GM23248 (cell line): Measurements from ENCODE around the gene SEMA5A. TPM values are rescaled to one million over a fixed set of nuclear protein-coding genes. Genes with fewer than 3 reads are reported as not detected.
"Not testable (repeated sequence)": the region's sequence is repeated elsewhere in the genome, so short reads cannot be mapped to it uniquely, and the experiment has no call there.

Experiments used
- DNase-seq: peaks from one replicate; pipeline ENCODE4 v3.0.0-alpha.2; 2015
- H2AFZ ChIP-seq: fragments of 200-600 bp; sonication (generic); 2 replicates; pipeline ENCODE4 v1.6.1; 2016; ENCODE audit warnings: antibody characterized with exemption
- H3F3A ChIP-seq: fragments of 200-600 bp; sonication (generic); 2 replicates; pipeline ENCODE4 v1.6.1; 2016; ENCODE audit warnings: mild to moderate bottlenecking, antibody characterized with exemption, mixed run types; ENCODE audit not compliant: insufficient read depth
- H3K27ac ChIP-seq: fragments of 200-600 bp; sonication (generic); 2 replicates; pipeline ENCODE4 v1.5.1; 2016; ENCODE audit warnings: mild to moderate bottlenecking
- H3K27me3 ChIP-seq: fragments of 200-600 bp; sonication (generic); replicated peaks from 2 replicates; pipeline ENCODE4 v1.6.1; 2016; ENCODE audit warnings: mild to moderate bottlenecking; ENCODE audit not compliant: insufficient read depth
- H3K36me3 ChIP-seq: fragments of 200-600 bp; sonication (generic); 2 replicates; pipeline ENCODE4 v1.6.1; 2016; ENCODE audit warnings: low read depth, mild to moderate bottlenecking
- H3K4me1 ChIP-seq: fragments of 200-600 bp; sonication (generic); 2 replicates; pipeline ENCODE4 v1.6.1; 2016; ENCODE audit warnings: mild to moderate bottlenecking; ENCODE audit not compliant: insufficient read depth
- H3K4me2 ChIP-seq: fragments of 200-600 bp; sonication (generic); one replicate; pipeline ENCODE4 v1.6.1; 2016; ENCODE audit warnings: mild to moderate bottlenecking; ENCODE audit not compliant: unreplicated experiment
- H3K4me3 ChIP-seq: fragments of 200-600 bp; sonication (generic); 2 replicates; pipeline ENCODE4 v1.5.1; 2016; ENCODE audit warnings: mild to moderate bottlenecking
- H3K79me2 ChIP-seq: fragments of 200-600 bp; sonication (generic); 2 replicates; pipeline ENCODE4 v1.6.1; 2016; ENCODE audit warnings: mild to moderate bottlenecking; ENCODE audit not compliant: insufficient read depth
- H3K9ac ChIP-seq: fragments of 200-600 bp; sonication (generic); 2 replicates; pipeline ENCODE4 v1.6.1; 2016; ENCODE audit warnings: mild to moderate bottlenecking
- H3K9me2 ChIP-seq: fragments of 200-600 bp; sonication (generic); 2 replicates; pipeline ENCODE4 v1.6.1; 2016; ENCODE audit warnings: mixed run types, mild to moderate bottlenecking, moderate library complexity; ENCODE audit not compliant: insufficient read depth
- H3K9me3 ChIP-seq: fragments of 200-600 bp; sonication (generic); one replicate; pipeline ENCODE4 v1.6.1; 2017; ENCODE audit warnings: low read depth
- H4K20me1 ChIP-seq: fragments of 200-600 bp; sonication (generic); 2 replicates; pipeline ENCODE4 v1.6.0; 2016; ENCODE audit not compliant: insufficient read depth
- EZH2 ChIP-seq: fragments of 200-600 bp; sonication (generic); IDR thresholded peaks from 2 replicates; pipeline ENCODE4 v1.6.1; 2018; ENCODE audit warnings: antibody characterized with exemption, mild to moderate bottlenecking; ENCODE audit not compliant: insufficient read depth, poor library complexity, severe bottlenecking
- EZH2phosphoT487 ChIP-seq: fragments of 200-600 bp; sonication (generic); IDR thresholded peaks from 2 replicates; pipeline ENCODE4 v1.6.1; 2018; ENCODE audit warnings: antibody characterized with exemption, moderate library complexity, mild to moderate bottlenecking, low read depth; ENCODE audit not compliant: insufficient read depth
- WGBS, 2 experiments: methylation state at CpG; one replicate each; pipeline ENCODE4 v1.1.6; 2015 to 2017; ENCODE audit warnings: low lambda C conversion rate in 2 of 2, low coverage in 1 of 2; ENCODE audit errors: missing lambda C conversion rate in 2 of 2; 5-methylcytosine and 5-hydroxymethylcytosine counted together
- in situ Hi-C: fragments of 300-500 bp; cut with MboI; formaldehyde crosslinking; loops from 2 replicates; pipeline ENCODE4 v1.15.0; 2020
- polyA plus RNA-seq: library from polyadenylated mRNA; unstranded; fragments of >200 nt; fragmentation: Nextera tagmentation; extraction: Ambion mirVana; gene quantifications from 2 replicates; pipeline ENCODE4 v1.2.1, GENCODE V29; 2016
- total RNA-seq: library from RNA; depleted of rRNA; stranded (reverse); fragments of >200 nt; shearing (Covaris generic); gene quantifications from 2 replicates; pipeline ENCODE4 v1.2.3, GENCODE V29; 2014

SEMA5A gene
- total and polyA plus RNA-seq, 2 experiments from 2014 or later = 33.5 to 38.2 TPM

- Histone ChIP-seq H3K9me3 (no peaks in the 10 kb centered on the region), H3K4me3 (no peak overlapping the region), H3K27me3 (no peaks in the 10 kb centered on the region), H3K9me2 (no peaks in the 10 kb centered on the region), H2AFZ (no peak overlapping the region), H3F3A (peaks cover 41% of the 10 kb centered on the region), H4K20me1 (no peaks in the 10 kb centered on the region), H3K79me2 (no peaks in the 10 kb centered on the region; the same call in 1 of the 2 replicates), H3K4me1 (peaks cover 35% of the 10 kb centered on the region), H3K4me2 (no peak overlapping the region), H3K9ac (no peak overlapping the region), H3K36me3 (no peaks in the 10 kb centered on the region), H3K27ac (no peak overlapping the region)
- in situ Hi-C loops = no loop called here
- TF ChIP-seq EZH2 = no peak
- peak; percentile 68 for DNase-seq
- 54 to 57% methylated on average over 8 of the region's 8 CpGs for WGBS, 2 experiments
Measured at GRCh38 chr5:9361835-9362234, 184.0 kb downstream of the SEMA5A start.

DNA sequence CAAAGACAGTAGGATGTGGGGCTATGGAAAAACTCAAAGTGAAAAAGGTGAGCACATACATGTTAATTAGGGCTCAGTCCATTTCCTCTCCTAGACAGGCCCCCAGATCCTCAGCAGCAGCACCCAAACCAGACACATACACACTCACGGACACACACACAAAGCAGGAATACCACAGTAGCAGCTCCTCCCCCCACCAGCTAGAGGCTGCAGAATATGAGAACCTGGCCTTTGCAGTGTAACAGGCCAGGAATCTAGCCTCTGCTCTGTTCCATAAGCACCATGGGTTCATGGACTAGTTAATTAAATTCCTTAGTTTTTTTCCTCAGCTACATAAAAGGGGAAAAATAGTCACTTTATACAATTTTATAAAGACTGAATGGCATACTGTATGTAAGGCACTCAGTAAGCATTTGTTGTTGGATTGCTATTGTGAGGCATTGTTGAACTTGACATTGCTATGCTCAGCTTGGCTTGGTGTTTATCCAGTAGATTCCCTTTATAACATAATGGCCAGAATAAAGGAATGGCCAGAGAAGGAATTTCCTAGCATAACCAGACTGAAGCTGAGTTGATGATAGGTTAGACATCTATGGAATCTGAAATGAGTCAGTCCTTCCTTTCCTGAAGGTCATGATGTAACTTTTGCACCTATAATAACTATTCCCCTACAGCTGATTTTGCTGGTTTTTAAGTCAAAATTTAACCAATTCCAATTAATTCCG is 186.8 kb downstream of the SEMA5A start:
- Histone ChIP-seq H3K4me2 (peak overlapping the region; percentile 46), H3K4me1 (peaks cover 38% of the 10 kb centered on the region), H3F3A (peaks cover 41% of the 10 kb centered on the region), H4K20me1 (no peaks in the 10 kb centered on the region), H3K79me2 (no peaks in the 10 kb centered on the region), H3K9me2 (no peaks in the 10 kb centered on the region), H2AFZ (no peak overlapping the region), H3K27ac (peak overlapping the region; percentile 19; the same call in 1 of the 2 replicates), H3K4me3 (no peak overlapping the region), H3K36me3 (no peaks in the 10 kb centered on the region), H3K9me3 (no peaks in the 10 kb centered on the region), H3K9ac (no peak overlapping the region), H3K27me3 (no peaks in the 10 kb centered on the region)
- no peak for TF ChIP-seq EZH2
- no peak for TF ChIP-seq EZH2phosphoT487
- peak; percentile 59 for DNase-seq
- in situ Hi-C loops = no loop called here
- WGBS, 2 experiments = 95% methylated on average over 2 of the region's 2 CpGs

- in situ Hi-C loops = no loop called here
- H3K9me3 ChIP-seq = no peaks in the 10 kb centered on the region
- H3K27me3 ChIP-seq = no peaks in the 10 kb centered on the region
- no peak for DNase-seq
- H3F3A ChIP-seq = peaks cover 37% of the 10 kb centered on the region
- H4K20me1 ChIP-seq = no peaks in the 10 kb centered on the region
- H2AFZ ChIP-seq = no peak overlapping the region
- no peaks in the 10 kb centered on the region for H3K36me3 ChIP-seq
- no peak overlapping the region for H3K9ac ChIP-seq
- 69 to 78% methylated on average over 5 of the region's 5 CpGs for WGBS, 2 experiments
- TF ChIP-seq EZH2 = no peak
- no peak for TF ChIP-seq EZH2phosphoT487
- H3K4me1 ChIP-seq = peaks cover 28% of the 10 kb centered on the region
- H3K4me3 ChIP-seq = no peak overlapping the region
- H3K79me2 ChIP-seq = no peaks in the 10 kb centered on the region
- H3K9me2 ChIP-seq = no peaks in the 10 kb centered on the region
- no peak overlapping the region for H3K4me2 ChIP-seq
- H3K27ac ChIP-seq = no peak overlapping the region
Measured at GRCh38 chr5:9356351-9356825, 189.5 kb downstream of the SEMA5A start.

DNA sequence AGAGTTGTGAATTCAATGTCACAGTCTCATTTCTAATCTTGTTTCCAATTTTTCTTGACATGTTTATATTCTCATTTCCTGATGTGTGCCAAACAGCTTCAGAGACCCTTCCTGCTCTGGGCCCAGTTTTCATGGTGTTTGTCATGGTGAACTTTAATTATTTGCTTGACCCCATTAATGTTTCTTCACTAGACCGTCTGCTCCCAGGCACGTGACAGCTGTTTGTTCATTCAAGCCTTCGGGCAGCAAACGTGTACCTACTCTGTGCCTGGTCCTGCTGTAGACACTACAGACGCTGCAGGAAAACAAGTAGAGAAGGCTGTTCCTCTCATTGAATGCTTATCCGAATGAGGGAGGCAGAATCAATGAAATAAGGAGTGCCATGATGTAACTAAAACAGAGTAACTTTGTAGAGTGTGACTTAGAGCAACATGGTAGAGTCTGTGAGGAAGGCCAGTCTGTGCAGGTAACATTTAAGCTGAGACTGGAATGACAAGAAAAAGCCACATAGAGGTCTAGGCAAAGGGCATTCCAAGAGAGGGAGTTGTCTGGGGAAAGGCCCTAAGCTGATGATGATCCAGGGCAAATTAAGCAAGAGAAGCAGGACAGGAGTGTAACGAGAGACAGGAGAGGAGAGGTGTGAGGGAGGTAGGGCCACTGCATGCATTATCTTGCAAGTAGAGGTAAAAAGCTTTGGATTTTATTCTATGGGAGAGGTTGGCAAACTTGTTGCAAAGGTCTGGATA is 191.4 kb downstream of the SEMA5A start:
- no peak overlapping the region for H3K4me3 ChIP-seq
- H3K27me3 ChIP-seq = no peaks in the 10 kb centered on the region
- peaks cover 44% of the 10 kb centered on the region for H3K4me1 ChIP-seq
- H3K4me2 ChIP-seq = no peak overlapping the region
- 94 to 95% methylated on average over 7 of the region's 7 CpGs for WGBS, 2 experiments
- no peaks in the 10 kb centered on the region for H3K79me2 ChIP-seq
- no peaks in the 10 kb centered on the region for H4K20me1 ChIP-seq
- H3K9me3 ChIP-seq = no peaks in the 10 kb centered on the region
- TF ChIP-seq EZH2phosphoT487 (no peak), EZH2 (no peak)
- no peaks in the 10 kb centered on the region for H3K9me2 ChIP-seq
- no peak overlapping the region for H3K9ac ChIP-seq
- H3K27ac ChIP-seq = no peak overlapping the region
- no peak for DNase-seq
- H3F3A ChIP-seq = peaks cover 45% of the 10 kb centered on the region
- H2AFZ ChIP-seq = no peak overlapping the region
- in situ Hi-C loops = no loop called here
- H3K36me3 ChIP-seq = no peaks in the 10 kb centered on the region

DNA sequence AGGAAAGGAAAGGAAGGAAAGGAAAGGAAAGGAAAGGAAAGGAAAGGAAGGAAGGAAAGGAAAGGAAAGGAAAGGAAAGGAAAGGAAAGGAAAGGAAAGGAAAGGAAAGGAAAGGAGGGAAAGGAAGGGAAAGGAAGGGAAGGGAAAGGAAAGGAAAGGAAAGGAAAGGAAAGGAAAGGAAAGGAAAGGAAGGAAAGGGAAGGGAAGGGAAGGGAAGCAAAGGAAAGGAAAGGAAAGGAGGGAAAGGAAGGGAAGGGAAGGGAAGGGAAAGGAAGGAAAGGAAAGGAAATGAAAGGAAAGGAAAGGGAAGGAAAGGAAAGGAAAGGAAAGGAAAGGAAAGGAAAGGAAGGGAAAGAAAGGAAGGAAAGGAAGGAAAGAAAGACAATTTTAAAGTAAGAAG is 192.8 kb downstream of the SEMA5A start:
- H3K9ac ChIP-seq, in situ Hi-C loops, H3K9me3 ChIP-seq, H3K4me2 ChIP-seq, H3K27ac ChIP-seq, DNase-seq, H4K20me1 ChIP-seq, H2AFZ ChIP-seq, H3K36me3 ChIP-seq, H3K9me2 ChIP-seq, H3K4me3 ChIP-seq, H3K27me3 ChIP-seq, H3K79me2 ChIP-seq: not testable (repeated sequence)
- peaks cover 44% of the 10 kb centered on the region for H3K4me1 ChIP-seq
- H3F3A ChIP-seq = peaks cover 43% of the 10 kb centered on the region
